ENCODE measurements around the gene BICD1.

DNA sequence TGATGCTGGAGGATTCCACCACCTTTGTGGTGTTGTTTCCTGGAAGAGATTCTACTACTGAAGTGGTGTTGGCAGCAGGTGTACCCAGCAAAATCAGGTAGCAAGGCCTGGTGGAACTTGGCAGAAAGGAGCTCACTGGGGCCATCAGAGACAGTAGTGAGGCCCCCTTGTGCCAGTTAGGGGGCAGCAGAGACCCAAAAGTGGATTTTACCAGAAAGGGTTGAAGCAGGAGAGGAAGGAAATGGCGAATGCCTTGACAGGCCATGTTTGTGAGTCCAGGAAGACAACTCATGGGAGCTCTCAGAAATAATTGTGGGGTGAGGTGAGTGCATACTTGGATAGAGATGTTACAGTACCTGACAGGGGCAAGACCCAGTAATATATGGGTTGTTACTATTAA, 155.0 kb downstream of the BICD1 start:
- TF ChIP-seq, protein P1, sequence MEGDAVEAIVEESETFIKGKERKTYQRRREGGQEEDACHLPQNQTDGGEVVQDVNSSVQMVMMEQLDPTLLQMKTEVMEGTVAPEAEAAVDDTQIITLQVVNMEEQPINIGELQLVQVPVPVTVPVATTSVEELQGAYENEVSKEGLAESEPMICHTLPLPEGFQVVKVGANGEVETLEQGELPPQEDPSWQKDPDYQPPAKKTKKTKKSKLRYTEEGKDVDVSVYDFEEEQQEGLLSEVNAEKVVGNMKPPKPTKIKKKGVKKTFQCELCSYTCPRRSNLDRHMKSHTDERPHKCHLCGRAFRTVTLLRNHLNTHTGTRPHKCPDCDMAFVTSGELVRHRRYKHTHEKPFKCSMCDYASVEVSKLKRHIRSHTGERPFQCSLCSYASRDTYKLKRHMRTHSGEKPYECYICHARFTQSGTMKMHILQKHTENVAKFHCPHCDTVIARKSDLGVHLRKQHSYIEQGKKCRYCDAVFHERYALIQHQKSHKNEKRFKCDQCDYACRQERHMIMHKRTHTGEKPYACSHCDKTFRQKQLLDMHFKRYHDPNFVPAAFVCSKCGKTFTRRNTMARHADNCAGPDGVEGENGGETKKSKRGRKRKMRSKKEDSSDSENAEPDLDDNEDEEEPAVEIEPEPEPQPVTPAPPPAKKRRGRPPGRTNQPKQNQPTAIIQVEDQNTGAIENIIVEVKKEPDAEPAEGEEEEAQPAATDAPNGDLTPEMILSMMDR (IDR thresholded peaks at IDR 0.05) = no peak
- TF ChIP-seq POLR2A (IDR thresholded peaks at IDR 0.05) (no peak), EP300 (IDR thresholded peaks at IDR 0.05) (no peak)

Measured in ovary (tissue), 3 donors.